Kidney epithelial cell (primary cell): ENCODE results near the gene PON3. TPM values are rescaled to one million over a fixed set of nuclear protein-coding genes. Genes with fewer than 3 reads are reported as not detected.

Experiments used
- DNase-seq: peaks from one replicate; pipeline ENCODE4 v3.0.0-alpha.2; 2010; ENCODE audit warnings: low read depth
- H3K27me3 ChIP-seq: 2 replicates; pipeline ENCODE4 v1.6.0; 2011; ENCODE audit warnings: low read length; ENCODE audit not compliant: control insufficient read depth, insufficient read depth
- H3K36me3 ChIP-seq: 2 replicates; pipeline ENCODE4 v1.5.1; 2011; ENCODE audit warnings: low read length; ENCODE audit not compliant: control insufficient read depth, insufficient read depth
- H3K4me3 ChIP-seq: 2 replicates; pipeline ENCODE4 v1.5.1; 2011; ENCODE audit warnings: low read depth, mild to moderate bottlenecking, control low read depth, low read length
- total RNA-seq: library from RNA; depleted of rRNA; stranded (reverse); fragments of >200 nt; gene quantifications from 2 replicates; pipeline ENCODE4 v1.2.3, GENCODE V29; 2015
- TF ChIP-seq, protein P1 (sequence below): IDR thresholded peaks from 2 replicates; pipeline ENCODE4 v1.5.1; 2011; ENCODE audit warnings: mild to moderate bottlenecking, moderate library complexity, low read length, control low read depth, inconsistent platforms; ENCODE audit not compliant: insufficient read depth, poor library complexity, severe bottlenecking

PON3 gene
- total RNA-seq, 1 donor from 2014 or later, result not detected

DNA sequence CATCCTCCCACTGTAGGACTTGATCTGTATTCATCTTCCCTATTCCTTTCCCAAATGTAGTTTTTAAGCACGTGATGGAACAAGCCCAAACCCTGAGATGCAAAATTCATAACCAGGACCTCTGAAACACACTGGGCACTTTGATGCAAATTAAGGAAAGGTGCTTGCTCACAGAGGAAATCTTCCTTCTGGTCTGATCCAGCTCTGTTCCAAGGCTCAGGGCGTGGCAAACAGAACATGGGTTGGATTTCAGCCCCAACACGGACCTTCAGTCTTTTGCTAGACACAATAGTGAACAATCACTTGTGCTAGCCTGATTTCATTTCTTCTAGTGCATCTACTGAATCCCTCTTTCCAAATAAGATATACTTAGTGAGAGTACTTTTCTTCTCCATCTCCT, 27.9 kb downstream of the PON3 start:
- DNase-seq, result no peak
- no peak overlapping the region for H3K4me3 ChIP-seq
- TF ChIP-seq, protein P1, sequence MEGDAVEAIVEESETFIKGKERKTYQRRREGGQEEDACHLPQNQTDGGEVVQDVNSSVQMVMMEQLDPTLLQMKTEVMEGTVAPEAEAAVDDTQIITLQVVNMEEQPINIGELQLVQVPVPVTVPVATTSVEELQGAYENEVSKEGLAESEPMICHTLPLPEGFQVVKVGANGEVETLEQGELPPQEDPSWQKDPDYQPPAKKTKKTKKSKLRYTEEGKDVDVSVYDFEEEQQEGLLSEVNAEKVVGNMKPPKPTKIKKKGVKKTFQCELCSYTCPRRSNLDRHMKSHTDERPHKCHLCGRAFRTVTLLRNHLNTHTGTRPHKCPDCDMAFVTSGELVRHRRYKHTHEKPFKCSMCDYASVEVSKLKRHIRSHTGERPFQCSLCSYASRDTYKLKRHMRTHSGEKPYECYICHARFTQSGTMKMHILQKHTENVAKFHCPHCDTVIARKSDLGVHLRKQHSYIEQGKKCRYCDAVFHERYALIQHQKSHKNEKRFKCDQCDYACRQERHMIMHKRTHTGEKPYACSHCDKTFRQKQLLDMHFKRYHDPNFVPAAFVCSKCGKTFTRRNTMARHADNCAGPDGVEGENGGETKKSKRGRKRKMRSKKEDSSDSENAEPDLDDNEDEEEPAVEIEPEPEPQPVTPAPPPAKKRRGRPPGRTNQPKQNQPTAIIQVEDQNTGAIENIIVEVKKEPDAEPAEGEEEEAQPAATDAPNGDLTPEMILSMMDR, result no peak
- no peaks in the 10 kb centered on the region for H3K27me3 ChIP-seq
- H3K36me3 ChIP-seq, result no peaks in the 10 kb centered on the region

DNA sequence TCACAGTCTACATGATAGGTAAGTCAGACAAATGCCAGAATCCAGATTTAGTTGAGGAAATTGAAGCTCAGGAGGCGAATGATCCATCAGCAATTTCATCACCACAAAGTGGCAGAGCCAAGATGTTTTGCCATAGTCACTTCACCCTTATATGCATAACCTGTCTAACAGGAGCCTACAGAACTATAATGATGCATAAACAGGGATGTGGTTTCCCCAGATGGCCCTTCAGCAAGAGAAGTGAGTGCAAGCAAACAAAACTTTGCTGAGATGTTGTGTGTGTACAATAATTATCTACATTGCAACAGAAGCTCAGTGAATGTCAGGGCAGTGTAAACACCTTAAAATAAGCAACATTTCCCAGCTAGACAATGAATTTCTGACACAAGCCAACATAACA, 28.6 kb downstream of the PON3 start:
- no peak for DNase-seq

DNA sequence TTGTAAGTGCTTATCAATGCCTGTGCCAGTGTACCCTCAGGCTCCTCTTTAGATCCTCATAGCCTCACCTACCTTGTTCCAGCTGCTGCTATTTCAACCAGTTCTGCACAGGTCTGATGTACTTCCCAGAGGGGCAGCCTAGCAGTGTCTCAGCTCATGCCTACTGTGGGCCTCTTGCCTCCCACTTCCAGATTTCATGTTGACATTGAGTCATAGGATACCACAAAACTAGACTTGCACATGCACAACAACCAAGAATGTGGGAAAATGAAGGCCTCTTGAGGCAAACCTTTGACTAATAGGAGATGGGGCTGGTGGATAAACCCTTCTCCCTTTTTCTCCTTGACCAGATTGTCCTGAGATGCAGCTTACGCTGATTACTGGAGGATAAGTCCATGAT, 31.0 kb downstream of the PON3 start:
- Histone ChIP-seq H3K4me3 (no peak overlapping the region), H3K27me3 (no peaks in the 10 kb centered on the region), H3K36me3 (no peaks in the 10 kb centered on the region)
- peak; percentile 44 for DNase-seq
- TF ChIP-seq, protein P1, result no peak

More for the DNA sequence above, 28.6 kb downstream of the PON3 start:
- H3K4me3 ChIP-seq, result no peak overlapping the region
- TF ChIP-seq, protein P1, result no peak
- no peaks in the 10 kb centered on the region for H3K36me3 ChIP-seq
- no peaks in the 10 kb centered on the region for H3K27me3 ChIP-seq

DNA sequence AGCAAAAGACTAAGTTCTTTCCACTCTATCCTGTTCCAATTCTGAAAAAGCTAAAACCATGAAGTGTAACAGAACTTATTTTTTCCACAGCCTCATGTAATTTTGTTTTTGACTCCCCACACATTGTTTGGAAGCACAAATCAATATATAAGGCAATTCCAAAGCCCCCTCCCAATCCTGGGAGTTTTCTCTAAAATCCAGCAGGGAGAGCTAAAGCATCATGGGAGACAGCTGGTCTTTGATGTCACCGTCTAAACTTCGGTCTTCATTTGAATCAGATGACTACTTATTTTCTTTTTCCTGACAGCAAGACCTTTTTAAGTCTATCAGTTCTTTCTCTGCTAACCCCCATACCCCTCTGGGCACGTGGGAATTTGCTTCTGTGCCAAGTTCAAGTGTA, 38.6 kb downstream of the PON3 start:
- Histone ChIP-seq H3K4me3 (no peak overlapping the region), H3K27me3 (no peaks in the 10 kb centered on the region), H3K36me3 (no peaks in the 10 kb centered on the region)
- DNase-seq, result no peak
- TF ChIP-seq, protein P1, result no peak

DNA sequence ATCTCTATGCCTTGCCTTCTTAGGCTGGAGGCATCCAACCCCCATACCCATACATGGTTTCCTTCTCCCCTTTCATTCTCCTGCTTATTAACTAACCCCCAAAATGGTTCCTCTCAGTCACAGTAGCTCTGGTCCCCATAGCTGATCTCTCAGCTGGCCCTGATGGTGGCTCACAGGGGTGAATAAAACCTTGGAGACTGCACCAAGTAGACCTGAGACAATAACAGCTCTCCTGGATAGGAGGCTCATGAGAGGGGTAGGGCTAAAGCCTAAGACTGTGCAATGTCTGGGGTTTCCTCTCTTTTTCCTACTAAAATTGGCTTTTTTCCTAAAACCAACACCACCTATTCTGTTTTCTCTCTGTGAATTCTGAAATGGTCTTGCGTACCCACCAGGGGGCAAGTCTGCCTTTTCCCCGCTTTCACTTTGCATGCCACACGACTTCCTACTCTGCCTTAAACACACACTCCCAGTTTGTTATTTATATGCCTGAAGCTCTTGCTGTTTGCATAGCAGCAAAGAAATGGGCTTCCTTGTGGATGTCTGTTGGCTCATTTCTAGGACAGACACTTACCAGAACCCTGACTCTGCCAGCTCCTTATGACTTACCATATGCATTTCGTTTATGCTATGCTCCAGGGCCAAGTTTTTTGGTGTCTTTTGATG, 53.4 kb downstream of the PON3 start:
- DNase-seq, result no peak
- H3K36me3 ChIP-seq, result no peaks in the 10 kb centered on the region
- TF ChIP-seq, protein P1, result no peak
- H3K27me3 ChIP-seq, result no peaks in the 10 kb centered on the region
- no peak overlapping the region for H3K4me3 ChIP-seq

DNA sequence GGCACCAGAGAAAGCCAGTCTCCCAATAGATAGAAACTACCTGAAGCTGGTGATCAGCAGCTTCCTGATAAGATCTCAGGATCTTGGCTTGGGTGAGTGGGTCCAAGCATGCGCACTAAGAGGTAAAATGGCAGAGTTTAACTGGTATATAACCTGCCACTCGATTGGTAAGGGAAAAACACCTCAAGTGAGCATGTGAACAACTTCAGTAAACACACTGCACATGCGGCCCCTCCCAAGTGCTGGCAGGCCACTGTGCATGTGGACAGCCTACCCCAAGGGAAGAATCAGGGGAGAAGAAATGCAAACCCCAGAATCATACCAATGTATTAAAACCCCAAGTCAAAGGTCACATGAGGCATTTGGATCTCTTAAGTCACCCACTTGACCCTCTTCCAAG, 54.1 kb downstream of the PON3 start:
- no peak overlapping the region for H3K4me3 ChIP-seq
- H3K27me3 ChIP-seq, result no peaks in the 10 kb centered on the region
- DNase-seq, result no peak
- no peaks in the 10 kb centered on the region for H3K36me3 ChIP-seq
- TF ChIP-seq, protein P1, result no peak
